Uterus (tissue), 4 donors: ENCODE results near the gene LRRC4B. TPM values are rescaled to one million over a fixed set of nuclear protein-coding genes. Genes with fewer than 3 reads are reported as not detected.
"Not testable (repeated sequence)": the region's sequence is repeated elsewhere in the genome, so short reads cannot be mapped to it uniquely, and the experiment has no call there.

Experiments
- DNase-seq, 2 donors: peaks; one replicate each; pipeline ENCODE4 v3.0.0-alpha.2; 2019 to 2020
- H3K27ac ChIP-seq, 2 donors: fragments of 200-600 bp; sonication (generic); 1 replicate in 1 of 2; 2 replicates in 1 of 2; pipeline ENCODE4 v1.5.1; 2016 to 2018
- H3K27me3 ChIP-seq, 2 donors: fragments of 200-600 bp; sonication (generic); one replicate each; pipeline ENCODE4 v1.5.1; 2018 to 2019; ENCODE audit warnings: control low read depth in 1 of 2
- H3K36me3 ChIP-seq, 2 donors: fragments of 200-600 bp; sonication (generic); one replicate each; pipeline ENCODE4 v1.5.1; 2019; ENCODE audit warnings: control low read depth in 1 of 2
- H3K4me1 ChIP-seq, 2 donors: fragments of 200-600 bp; sonication (generic); one replicate each; pipeline ENCODE4 v1.5.1; 2018 to 2019; ENCODE audit warnings: control low read depth in 1 of 2
- H3K4me3 ChIP-seq, 2 donors: fragments of 200-600 bp; sonication (generic); 1 replicate in 1 of 2; 2 replicates in 1 of 2; pipeline ENCODE4 v1.5.1; 2018 to 2019; ENCODE audit warnings: mild to moderate bottlenecking in 1 of 2
- H3K9me3 ChIP-seq, 2 donors: fragments of 200-600 bp; sonication (generic); one replicate each; pipeline ENCODE4 v1.5.1; 2019; ENCODE audit warnings: control low read depth in 1 of 2
- CTCF ChIP-seq, 4 experiments: fragments of 200-600 bp in 2 of 4; fragments of 450-650 bp in 2 of 4; sonication (generic) in 2 of 4; IDR thresholded peaks; one replicate each; pipeline ENCODE4 v1.5.1; 2016 to 2019; ENCODE audit warnings: antibody characterized with exemption in 4 of 4, mild to moderate bottlenecking in 2 of 4, moderate library complexity in 1 of 4
- POLR2A ChIP-seq, 2 donors: fragments of 450-650 bp; IDR thresholded peaks; one replicate each; pipeline ENCODE4 v1.6.1; 2016; ENCODE audit warnings: antibody characterized with exemption in 2 of 2, mild to moderate bottlenecking in 1 of 2, moderate library complexity in 1 of 2
- intact Hi-C: fragments of 100-400 bp; cut with DNase I; formaldehyde crosslinking; loops from one replicate; pipeline ENCODE4 v1.15.1; 2023; ENCODE audit warnings: low total_unique reads
- total RNA-seq, 4 donors: library from RNA; depleted of rRNA in 3 of 4; stranded (reverse); fragments of >200 nt in 3 of 4; gene quantifications; one replicate each; pipeline versions ENCODE4 v1.1.0 to v1.2.4, GENCODE V29; 2014 to 2023
- donor health status: DM: yes; HTN: yes; CAD: no.

Gene LRRC4B
- total RNA-seq: 10 to 100 TPM in 2 of 4 donors, 1 to 10 TPM in 2; 2.4 to 38.0 (median 13.2) TPM

- TF ChIP-seq POLR2A (IDR thresholded peaks at IDR 0.05) (no peak), CTCF (IDR thresholded peaks at IDR 0.05) (no peak)
- intact Hi-C loops: no loop called here
- H3K9me3 ChIP-seq: no peaks in the 10 kb centered on the region
- H3K27ac ChIP-seq: no peak within 1 kb of the TSS
- H3K36me3 ChIP-seq: no peaks in the 10 kb centered on the region
- H3K27me3 ChIP-seq: peaks cover 0 to 8% of the 10 kb centered on the region in 2 donors
- no peaks in the 10 kb centered on the region for H3K4me1 ChIP-seq
- peak in 1 of 2 donors; percentile 49 for DNase-seq
- peak within 1 kb of the TSS; percentile 37 to 40 for H3K4me3 ChIP-seq
Observed at GRCh38 chr19:50567882-50568727, at the start of gene LRRC4B. TSS of gene LRRC4B (minus strand) at chr19:50568435. CDS start at chr19:50548838, 19,597 bp downstream.

- H3K36me3 ChIP-seq, H3K9me3 ChIP-seq, H3K4me1 ChIP-seq, DNase-seq, H3K27me3 ChIP-seq, H3K4me3 ChIP-seq, H3K27ac ChIP-seq, intact Hi-C loops: not testable (repeated sequence)
Observed at GRCh38 chr19:50612504-50613404, 44.5 kb upstream of the LRRC4B start.

GRCh38 chr19:50607874-50608785, 39.9 kb upstream of the LRRC4B start:
- H3K4me1 ChIP-seq: no peaks in the 10 kb centered on the region
- H3K27me3 ChIP-seq: peaks cover 0 to 5% of the 10 kb centered on the region in 2 donors
- H3K36me3 ChIP-seq: no peaks in the 10 kb centered on the region
- no peaks in the 10 kb centered on the region for H3K9me3 ChIP-seq
- H3K4me3 ChIP-seq: no peak overlapping the region
- peak; percentile 39 to 59 for DNase-seq
- H3K27ac ChIP-seq: no peak overlapping the region
- TF ChIP-seq POLR2A (IDR thresholded peaks at IDR 0.05) (no peak), CTCF (IDR thresholded peaks at IDR 0.05) (peak in 3 of 4 experiments; percentile 25 to 55 (median 40))
- intact Hi-C loops: no loop called here

- TF ChIP-seq CTCF (IDR thresholded peaks at IDR 0.05) (no peak), POLR2A (IDR thresholded peaks at IDR 0.05) (no peak)
- Histone ChIP-seq H3K27ac (no peak overlapping the region), H3K9me3 (no peaks in the 10 kb centered on the region), H3K27me3 (peaks cover 0 to 5% of the 10 kb centered on the region in 2 donors), H3K36me3 (no peaks in the 10 kb centered on the region), H3K4me3 (no peak overlapping the region), H3K4me1 (no peaks in the 10 kb centered on the region)
- no peak for DNase-seq
- intact Hi-C loops: no loop called here
Observed at GRCh38 chr19:50607388-50607787, 39.2 kb upstream of the LRRC4B start.

- H3K9me3 ChIP-seq, H3K4me1 ChIP-seq, H3K27ac ChIP-seq, H3K36me3 ChIP-seq, H3K4me3 ChIP-seq, DNase-seq, H3K27me3 ChIP-seq, intact Hi-C loops: not testable (repeated sequence)
Observed at GRCh38 chr19:50606059-50606836, 38.0 kb upstream of the LRRC4B start.

GRCh38 chr19:50604264-50605073, 36.2 kb upstream of the LRRC4B start:
- H3K4me1 ChIP-seq, intact Hi-C loops, H3K9me3 ChIP-seq, H3K4me3 ChIP-seq, H3K27ac ChIP-seq, H3K27me3 ChIP-seq, H3K36me3 ChIP-seq, DNase-seq: not testable (repeated sequence)
